ENCODE results near the gene DDC. TPM values are rescaled to one million over a fixed set of nuclear protein-coding genes. Genes with fewer than 3 reads are reported as not detected.

The DDC gene
- total RNA-seq, 1 donor from 2014 or later: not detected

GRCh38 chr7:50448823-50449222 is 116.4 kb downstream of the DDC start:
- TF ChIP-seq CTCF (IDR thresholded peaks at IDR 0.05; ENCODE audit: unreplicated experiment): no peak
- H3K9me3 Mint-ChIP-seq: no peaks in the 10 kb centered on the region
- H3K4me3 Mint-ChIP-seq: peak overlapping the region; percentile 82
- H3K27me3 Mint-ChIP-seq (ENCODE audit: low read depth): peaks cover 7% of the 10 kb centered on the region
- H3K27ac Mint-ChIP-seq: no peak overlapping the region
- peaks cover 13% of the 10 kb centered on the region for H3K4me1 Mint-ChIP-seq
- H3K36me3 Mint-ChIP-seq: peaks cover 22% of the 10 kb centered on the region
- no peak for DNase-seq (ENCODE audit: low spot score in 2 of 2, unreplicated experiment in 2 of 2)

- DNase-seq (ENCODE audit: low spot score in 2 of 2, unreplicated experiment in 2 of 2): no peak
- no peak overlapping the region for H3K27ac Mint-ChIP-seq
- no peaks in the 10 kb centered on the region for H3K27me3 Mint-ChIP-seq (ENCODE audit: low read depth)
- TF ChIP-seq CTCF (IDR thresholded peaks at IDR 0.05; ENCODE audit: unreplicated experiment): no peak
- H3K36me3 Mint-ChIP-seq: peaks cover 23% of the 10 kb centered on the region
- H3K9me3 Mint-ChIP-seq: no peaks in the 10 kb centered on the region
- H3K4me3 Mint-ChIP-seq: no peak overlapping the region
- H3K4me1 Mint-ChIP-seq: peaks cover 13% of the 10 kb centered on the region
Observed at GRCh38 chr7:50446542-50446960, 118.7 kb downstream of the DDC start.

- no peak for TF ChIP-seq CTCF (IDR thresholded peaks at IDR 0.05; ENCODE audit: unreplicated experiment)
- Mint-ChIP-seq H3K27me3 (ENCODE audit: low read depth) (no peaks in the 10 kb centered on the region), H3K9me3 (no peaks in the 10 kb centered on the region), H3K4me1 (no peaks in the 10 kb centered on the region), H3K4me3 (no peak overlapping the region), H3K36me3 (peaks cover 9% of the 10 kb centered on the region), H3K27ac (no peak overlapping the region)
- DNase-seq (ENCODE audit: low spot score in 2 of 2, unreplicated experiment in 2 of 2): no peak
Observed at GRCh38 chr7:50436133-50436806, 128.9 kb downstream of the DDC start.

- no peaks in the 10 kb centered on the region for H3K36me3 Mint-ChIP-seq
- no peaks in the 10 kb centered on the region for H3K27me3 Mint-ChIP-seq (ENCODE audit: low read depth)
- H3K9me3 Mint-ChIP-seq: no peaks in the 10 kb centered on the region
- H3K27ac Mint-ChIP-seq: no peak overlapping the region
- H3K4me3 Mint-ChIP-seq: no peak overlapping the region
- H3K4me1 Mint-ChIP-seq: no peaks in the 10 kb centered on the region
- DNase-seq (ENCODE audit: low spot score in 2 of 2, unreplicated experiment in 2 of 2): no peak
- no peak for TF ChIP-seq CTCF (IDR thresholded peaks at IDR 0.05; ENCODE audit: unreplicated experiment)
Observed at GRCh38 chr7:50431722-50432305, 133.4 kb downstream of the DDC start.

- no peak overlapping the region for H3K27ac Mint-ChIP-seq
Observed at GRCh38 chr7:50431316-50431715, 133.9 kb downstream of the DDC start.

More at GRCh38 chr7:50431316-50431715, 133.9 kb downstream of the DDC start:
- H3K27me3 Mint-ChIP-seq (ENCODE audit: low read depth): no peaks in the 10 kb centered on the region
- H3K36me3 Mint-ChIP-seq: no peaks in the 10 kb centered on the region
- no peak for TF ChIP-seq CTCF (IDR thresholded peaks at IDR 0.05; ENCODE audit: unreplicated experiment)
- no peak overlapping the region for H3K4me3 Mint-ChIP-seq
- no peaks in the 10 kb centered on the region for H3K4me1 Mint-ChIP-seq
- no peaks in the 10 kb centered on the region for H3K9me3 Mint-ChIP-seq
- no peak for DNase-seq (ENCODE audit: low spot score in 2 of 2, unreplicated experiment in 2 of 2)
